PC-9 (cell line): ENCODE measurements around the gene LRP1B.

Source experiments
- CTCF ChIP-seq: fragments of 200-600 bp; sonication (generic); conservative IDR thresholded peaks from 2 replicates; pipeline ENCODE4 v1.6.1; 2017; ENCODE audit warnings: mixed run types, antibody characterized with exemption, mild to moderate bottlenecking, moderate library complexity
- EZH2 ChIP-seq: fragments of 200-600 bp; sonication (generic); IDR thresholded peaks from 2 replicates; pipeline ENCODE4 v1.8.0; 2017; ENCODE audit warnings: antibody characterized with exemption, low read depth

GRCh38 chr2:140200764-140201163 lies 1930.1 kb downstream of the LRP1B start:
- TF ChIP-seq CTCF (no peak), EZH2 (no peak)
